ENCODE data around the gene ZNF446. TPM values are rescaled to one million over a fixed set of nuclear protein-coding genes. Genes with fewer than 3 reads are reported as not detected.

Gene ZNF446
- total and polyA plus RNA-seq, 9 of the 15 experiments (the other 6 are each of a cell fraction or from before 2014, with no cell fraction given): 0.07 to 4.8 (median 1.2) TPM

DNA sequence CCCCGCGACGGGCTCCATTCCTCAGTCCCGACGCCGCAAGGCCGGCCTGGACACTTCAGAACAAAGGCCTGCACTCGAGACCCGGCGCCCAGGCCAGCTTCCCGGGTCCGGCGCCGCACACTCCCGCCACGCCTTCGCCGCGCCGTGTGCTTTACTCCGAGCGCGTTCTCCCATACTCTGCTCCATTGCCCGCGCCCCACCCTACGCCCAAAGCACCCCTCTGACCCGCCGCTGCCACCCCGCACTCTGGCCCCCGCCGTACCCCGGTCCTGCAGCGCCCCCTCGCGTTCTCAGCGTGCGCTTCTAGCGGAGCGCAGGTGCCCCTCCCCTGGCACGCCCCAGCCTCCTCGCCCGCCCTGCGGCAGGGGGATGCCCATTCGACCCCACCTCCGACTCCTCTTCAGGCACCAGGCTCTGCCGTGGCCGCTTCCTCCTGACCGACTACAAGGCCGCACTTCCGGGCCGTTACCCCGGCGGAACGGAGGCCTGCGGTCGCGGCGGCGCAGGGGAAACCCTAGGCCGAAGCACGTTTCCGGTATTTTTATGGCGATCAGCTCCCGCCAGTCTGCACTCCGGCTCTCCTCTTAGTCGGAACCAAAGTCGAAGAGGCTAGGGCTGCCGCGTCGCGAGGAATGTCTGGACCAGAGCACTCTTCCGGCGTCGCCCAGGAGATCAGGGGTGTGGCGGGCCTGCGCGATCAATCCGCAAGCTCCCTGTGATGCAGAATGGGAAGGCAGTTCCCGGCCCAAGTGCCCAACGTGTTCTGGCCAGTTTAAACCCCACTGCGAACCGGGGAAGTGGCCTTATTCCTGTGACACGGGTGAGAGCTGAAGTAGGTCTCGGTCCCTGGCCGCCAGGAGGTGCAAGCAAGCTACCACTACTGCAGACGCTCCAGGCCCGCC lies 43.5 kb downstream of the ZNF446 start, which contains the start of gene ZBTB45 (continued):
- TF ChIP-seq CTCF (IDR thresholded peaks at IDR 0.05 in 2 of 3, conservative IDR thresholded peaks at IDR 0.05 in 1 of 3; ENCODE audit: insufficient read depth in 2 of 3, low read depth in 1 of 3, low read length in 3 of 3): peak; percentile 77 to 86 (median 82)
- no peak for TF ChIP-seq ZNF696 (CRISPR knock-in tag; conservative IDR thresholded peaks at IDR 0.05)
- TF ChIP-seq TOE1 (IDR thresholded peaks at IDR 0.05; ENCODE audit: borderline replicate concordance): peak; percentile 88
- no peak for TF ChIP-seq TOE1 (CRISPR knock-in tag; IDR thresholded peaks at IDR 0.05; ENCODE audit: borderline replicate concordance, low read depth)
- TF ChIP-seq ZNF395 (CRISPR knock-in tag; IDR thresholded peaks at IDR 0.05): peak; percentile 80; the same call in 1 of the 2 replicates
- no peak for TF ChIP-seq YBX1 (IDR thresholded peaks at IDR 0.05)
- peak; percentile 73 for TF ChIP-seq CREB1 (IDR thresholded peaks at IDR 0.05)
- peak; percentile 87 for TF ChIP-seq CREB1 (CRISPR knock-in tag; IDR thresholded peaks at IDR 0.05)
- no peak for TF ChIP-seq ZNF174 (CRISPR knock-in tag; IDR thresholded peaks at IDR 0.05)
- peak in 1 of 2 experiments; percentile 78; a peak in 2 of 4 replicates for TF ChIP-seq FOXA3 (CRISPR knock-in tag; conservative IDR thresholded peaks at IDR 0.05 in 1 of 2, IDR thresholded peaks at IDR 0.05 in 1 of 2)
- peak; percentile 83 for TF ChIP-seq POLR2A (conservative IDR thresholded peaks at IDR 0.05)
- peak; percentile 80 for TF ChIP-seq ATF7 (IDR thresholded peaks at IDR 0.05)
- no peak for TF ChIP-seq XRCC4 (IDR thresholded peaks at IDR 0.05; ENCODE audit: extremely low read depth, insufficient read depth, insufficient read length)
- peak; percentile 15; the same call in 1 of the 2 replicates for TF ChIP-seq EP300 (IDR thresholded peaks at IDR 0.05; ENCODE audit: low read length)
- TF ChIP-seq CTCFL (IDR thresholded peaks at IDR 0.05; ENCODE audit: borderline replicate concordance, insufficient read depth, low read depth, low read length, poor library complexity, severe bottlenecking): peak; percentile 77
- peak; percentile 85 for TF ChIP-seq NR3C1 (CRISPR knock-in tag; IDR thresholded peaks at IDR 0.05)
- TF ChIP-seq NFIX (CRISPR knock-in tag; IDR thresholded peaks at IDR 0.05; ENCODE audit: low read depth): no peak
- no peak for TF ChIP-seq SMARCB1 (IDR thresholded peaks at IDR 0.05; ENCODE audit: insufficient read length, low read depth)
- TF ChIP-seq BACH1 (tag; IDR thresholded peaks at IDR 0.05): no peak
- no peak for TF ChIP-seq ZNF75A (CRISPR knock-in tag; IDR thresholded peaks at IDR 0.05)
- peak; percentile 19 to 83; a peak in 3 of 4 replicates for TF ChIP-seq ETV6 (IDR thresholded peaks at IDR 0.05; ENCODE audit: borderline replicate concordance in 1 of 2, low read depth in 2 of 2, low read length in 1 of 2)
- TF ChIP-seq ETV6 (CRISPR knock-in tag; IDR thresholded peaks at IDR 0.05; ENCODE audit: borderline replicate concordance): no peak; the same call in 1 of the 2 replicates
- TF ChIP-seq FOXK2 (conservative IDR thresholded peaks at IDR 0.05 in 1 of 2, IDR thresholded peaks at IDR 0.05 in 1 of 2; ENCODE audit: low read depth in 2 of 2): peak; percentile 84
- peak; percentile 61 to 68; a peak in 3 of 4 replicates for TF ChIP-seq ARNT (IDR thresholded peaks at IDR 0.05)
